Measurements from ENCODE around the gene KIAA0586. TPM values are rescaled to one million over a fixed set of nuclear protein-coding genes. Genes with fewer than 3 reads are reported as not detected.
A peak's percentile ranks its signal among the peaks of the same experiment; 100 is the strongest.
"Not testable (repeated sequence)": the region's sequence is repeated elsewhere in the genome, so short reads cannot be mapped to it uniquely, and the experiment has no call there.

The KIAA0586 gene
- 15.5 and 19.7 TPM in 2 replicates for polyA plus RNA-seq (2014; cell fraction: cytosol; rRNA removed)
- 14.2 and 19.8 TPM in 2 replicates for polyA plus RNA-seq (2014; cell fraction: nucleus; rRNA removed)

GRCh38 chr14:58427281-58428117, at the start of gene KIAA0586, which contains the start of gene TIMM9:
KIAA0586 (plus strand) TSS chr14:58427719; CDS start chr14:58428265, 546 bp downstream.
TIMM9 (minus strand) TSS chr14:58427531; CDS start chr14:58411945, 15,586 bp downstream.
- DNase-seq (ENCODE audit: low spot score), result peak; percentile 99

GRCh38 chr14:58390830-58391229, 36.7 kb upstream of the KIAA0586 start:
- DNase-seq (ENCODE audit: low spot score), result no peak

- no peak for DNase-seq (ENCODE audit: low spot score)
Measured at GRCh38 chr14:58395562-58395811, 32.0 kb upstream of the KIAA0586 start.

DNA sequence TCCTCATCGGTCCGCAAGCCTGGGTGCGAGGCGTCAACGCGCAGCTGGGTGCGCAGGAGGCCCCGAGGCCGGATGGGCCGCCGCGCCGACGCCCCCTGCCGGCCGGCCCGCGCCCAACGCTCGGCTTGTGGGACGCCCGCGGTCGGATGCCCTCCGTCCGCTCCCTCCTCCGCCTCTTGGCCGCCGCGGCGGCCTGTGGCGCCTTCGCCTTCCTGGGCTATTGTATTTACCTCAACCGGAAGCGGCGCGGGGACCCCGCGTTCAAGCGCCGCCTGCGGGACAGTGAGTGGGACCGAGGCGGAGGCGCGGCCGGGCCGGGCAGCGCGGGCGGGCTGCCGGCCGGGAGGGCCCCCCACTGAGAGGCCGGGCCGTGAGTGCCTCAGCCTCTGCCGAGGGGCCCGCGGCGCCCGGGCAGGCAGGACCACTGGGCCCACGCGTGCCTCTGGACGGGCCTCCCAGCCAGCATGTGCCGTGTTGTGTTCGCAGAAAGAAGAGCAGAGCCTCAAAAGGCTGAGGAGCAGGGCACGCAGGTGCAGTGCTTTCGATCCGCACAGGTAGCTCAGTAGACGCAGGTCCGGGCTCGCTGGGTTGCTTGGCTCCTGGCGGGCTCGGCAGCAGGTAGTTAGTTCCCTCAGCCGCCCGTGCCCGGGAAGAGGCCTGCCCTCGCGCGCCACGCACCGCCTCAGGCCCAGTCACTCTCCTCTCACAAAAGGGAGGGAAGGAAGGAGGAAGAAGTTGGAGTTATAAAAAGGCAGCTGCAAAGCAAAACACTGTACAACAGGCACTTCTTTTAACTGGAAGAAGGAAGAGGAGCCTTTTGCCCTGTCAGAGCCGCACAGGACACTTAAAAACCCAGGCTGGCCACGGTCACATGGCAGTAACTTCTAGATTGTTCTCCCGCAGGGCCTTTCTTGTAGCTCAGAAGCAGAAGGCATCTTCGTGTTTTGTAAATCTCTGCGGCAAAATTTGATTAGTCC, 31.4 kb upstream of the KIAA0586 start, which contains the start of gene TOMM20L:
Gene TOMM20L, plus strand, starts transcription at position 119 of the 977 bp plus-strand sequence. Its CDS starts 28 bp downstream, at position 147.
- no peak for DNase-seq (ENCODE audit: low spot score)

DNA sequence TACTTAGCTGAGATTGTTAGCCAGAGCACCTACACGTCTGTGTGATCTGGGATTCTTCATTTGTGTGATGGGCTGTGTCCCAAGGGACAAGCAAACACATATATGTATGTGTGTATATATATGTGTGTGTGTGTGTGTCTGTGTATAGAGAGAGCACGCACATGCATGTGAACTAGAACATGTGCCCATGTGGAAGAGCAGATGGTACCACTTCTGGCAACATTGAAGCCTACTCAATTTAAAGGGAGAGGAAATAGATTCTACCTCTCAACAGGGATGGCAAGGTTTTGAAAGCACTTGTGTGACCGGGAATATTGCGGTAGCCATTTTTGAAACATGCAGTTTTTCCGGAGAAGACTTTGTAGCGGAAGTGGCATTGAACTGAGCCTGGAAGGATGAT, 30.4 kb upstream of the KIAA0586 start:
- DNase-seq (ENCODE audit: low spot score), result no peak

GRCh38 chr14:58398495-58398894, 29.0 kb upstream of the KIAA0586 start:
- no peak for DNase-seq (ENCODE audit: low spot score)

DNA sequence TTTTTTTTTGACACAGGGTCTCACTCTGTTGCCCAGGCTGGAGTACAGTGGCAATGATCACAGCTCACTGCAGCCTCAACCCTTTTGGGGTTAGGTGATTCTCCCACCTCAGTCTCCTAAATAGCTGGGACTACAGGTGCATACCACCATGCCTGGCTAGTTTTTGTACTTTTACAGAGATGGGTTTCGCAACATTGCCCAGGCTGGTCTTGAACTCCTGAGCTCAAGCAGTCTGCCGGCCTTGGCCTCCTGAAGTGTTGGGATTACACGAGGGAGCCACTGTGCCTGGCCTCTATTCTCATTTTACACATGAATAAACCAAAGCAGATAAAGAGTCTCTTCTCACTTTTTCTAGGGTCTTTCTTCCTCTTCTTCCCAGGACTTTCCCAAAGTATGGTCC, 28.6 kb upstream of the KIAA0586 start:
- no peak for DNase-seq (ENCODE audit: low spot score)

DNA sequence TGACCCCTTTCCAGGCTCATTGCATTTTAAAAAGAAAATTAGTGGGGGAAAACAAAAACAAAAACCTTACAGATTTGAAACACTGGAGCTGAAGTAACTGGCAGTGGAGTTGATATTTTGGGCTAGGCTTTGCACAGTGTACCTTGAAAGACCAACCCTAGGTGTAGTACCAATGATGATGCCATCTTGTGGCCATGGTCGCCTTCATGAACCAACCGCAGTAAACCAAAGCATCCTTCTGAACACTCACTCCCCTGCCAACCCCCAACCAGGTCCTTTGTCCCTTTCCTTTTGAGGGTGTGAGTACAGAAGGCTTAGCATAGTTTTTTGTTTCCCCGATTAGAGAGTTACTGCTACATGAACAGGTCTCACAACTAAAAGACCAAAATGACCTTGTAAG, 25.9 kb upstream of the KIAA0586 start:
- no peak for DNase-seq (ENCODE audit: low spot score)

GRCh38 chr14:58408681-58409215, 18.8 kb upstream of the KIAA0586 start:
- no peak for DNase-seq (ENCODE audit: low spot score)

DNA sequence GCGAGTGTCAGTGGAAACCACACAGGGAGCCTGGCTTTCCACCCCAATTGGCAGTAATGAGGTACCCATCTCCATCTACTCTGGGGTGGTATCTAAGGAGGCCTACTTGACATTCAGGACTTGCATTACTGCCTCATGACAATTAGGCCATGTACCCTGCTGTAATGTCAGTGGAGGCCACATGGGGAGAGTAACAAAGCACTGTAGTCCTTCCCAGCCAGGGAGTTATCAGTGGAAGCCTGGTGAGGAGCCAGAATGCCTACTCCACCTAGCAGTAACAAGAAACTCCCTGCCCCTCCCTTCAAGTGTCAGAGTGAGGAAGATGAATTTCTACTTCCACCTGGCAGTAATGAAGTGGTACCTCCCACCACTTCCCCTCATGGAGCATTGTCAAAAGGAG, 12.7 kb upstream of the KIAA0586 start:
- no peak for DNase-seq (ENCODE audit: low spot score)

GRCh38 chr14:58415636-58416547, 11.6 kb upstream of the KIAA0586 start:
- DNase-seq (ENCODE audit: low spot score), result no peak

DNA sequence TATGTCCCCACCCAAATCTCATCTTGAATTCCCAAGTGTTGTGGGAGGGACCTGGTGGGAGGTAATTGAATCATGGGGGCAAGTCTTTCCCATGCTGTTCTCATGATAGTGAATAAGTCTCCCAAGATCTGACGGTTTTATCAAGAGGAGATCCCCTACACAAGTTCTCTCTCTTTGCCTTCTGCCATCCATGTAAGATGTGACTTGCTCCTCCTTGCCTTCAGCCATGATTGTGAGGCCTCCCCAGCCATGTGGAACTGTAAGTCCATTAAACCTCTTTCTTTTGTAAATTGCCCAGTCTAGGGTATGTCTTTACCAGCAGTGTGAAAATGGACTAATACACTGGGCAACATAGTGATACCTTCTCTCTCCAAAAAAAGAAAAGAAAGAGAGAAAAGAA, 10.6 kb upstream of the KIAA0586 start:
- not testable (repeated sequence) for DNase-seq (ENCODE audit: low spot score)

DNA sequence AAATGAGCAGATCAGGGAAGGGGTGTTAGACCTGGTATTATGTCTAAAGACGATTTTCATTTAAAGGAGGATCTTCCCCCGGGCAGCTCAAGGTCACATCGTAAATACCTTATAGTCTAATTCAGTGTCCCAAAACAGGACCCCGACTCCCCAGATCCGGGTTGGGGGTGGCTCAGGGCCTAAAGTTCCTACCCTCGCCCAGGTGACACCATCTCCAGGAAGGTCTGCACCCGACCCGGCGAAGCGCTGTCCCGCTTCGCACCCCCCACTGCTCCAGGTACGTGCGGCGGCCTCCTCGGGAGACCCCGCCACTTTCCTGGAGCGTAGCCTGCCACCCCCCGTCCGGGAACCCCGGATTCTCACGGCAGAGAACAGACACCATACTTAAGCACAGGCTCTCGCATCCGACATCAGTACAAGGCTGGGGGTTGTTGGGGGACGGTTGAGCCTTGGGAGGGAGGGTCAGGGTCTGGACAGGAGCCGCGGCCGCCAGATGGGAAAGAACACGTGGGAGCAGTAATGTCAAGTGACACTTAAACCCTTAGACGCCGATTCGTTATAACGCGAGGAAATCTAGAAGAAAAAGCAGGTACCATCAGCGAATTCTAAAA, 744 bp upstream of the KIAA0586 start:
- DNase-seq (ENCODE audit: low spot score), result peak; percentile 88

GRCh38 chr14:58428118-58428683, 682 bp downstream of the KIAA0586 start:
- peak; percentile 47 for DNase-seq (ENCODE audit: low spot score)

DNA sequence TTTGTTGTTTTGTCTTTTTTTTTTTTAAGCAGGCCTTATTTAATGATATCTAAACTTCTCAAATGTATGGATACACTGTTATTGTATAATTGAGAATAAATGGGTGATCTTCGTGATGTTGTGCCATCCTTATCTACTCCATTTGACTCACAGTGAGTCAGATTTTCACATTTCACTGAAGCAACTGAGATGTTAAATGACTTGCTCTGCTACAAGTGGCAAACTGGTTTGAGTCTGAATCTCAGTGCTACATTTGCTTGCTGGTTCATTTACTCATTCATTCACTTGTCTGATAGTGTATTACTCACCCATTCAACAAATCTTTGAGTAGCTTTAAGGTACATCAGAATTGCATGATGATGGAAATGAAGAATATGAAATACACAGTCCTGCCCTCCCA, 2.6 kb downstream of the KIAA0586 start:
- no peak for DNase-seq (ENCODE audit: low spot score)

GRCh38 chr14:58439476-58439875, 12.0 kb downstream of the KIAA0586 start:
- DNase-seq (ENCODE audit: low spot score), result no peak

DNA sequence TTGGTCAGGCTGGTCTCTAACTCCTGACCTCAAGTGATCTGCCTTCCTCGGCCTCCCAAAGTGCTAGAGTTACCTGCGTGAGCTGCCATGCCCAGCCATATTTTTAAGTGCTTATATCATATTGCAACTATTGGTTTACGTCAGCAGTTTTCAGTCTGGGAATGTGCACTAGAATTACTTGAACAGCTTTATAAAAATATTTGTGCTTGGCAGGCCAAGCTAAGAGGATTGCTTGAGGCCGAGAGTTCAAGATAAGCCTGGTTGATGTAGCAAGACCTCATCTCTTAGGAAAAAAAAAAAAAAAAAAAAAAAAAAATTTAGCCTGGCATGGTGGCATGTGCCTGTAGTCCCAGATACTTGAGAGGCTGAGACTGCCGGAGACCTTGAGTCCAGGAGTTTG, 17.1 kb downstream of the KIAA0586 start:
- no peak for DNase-seq (ENCODE audit: low spot score)

DNA sequence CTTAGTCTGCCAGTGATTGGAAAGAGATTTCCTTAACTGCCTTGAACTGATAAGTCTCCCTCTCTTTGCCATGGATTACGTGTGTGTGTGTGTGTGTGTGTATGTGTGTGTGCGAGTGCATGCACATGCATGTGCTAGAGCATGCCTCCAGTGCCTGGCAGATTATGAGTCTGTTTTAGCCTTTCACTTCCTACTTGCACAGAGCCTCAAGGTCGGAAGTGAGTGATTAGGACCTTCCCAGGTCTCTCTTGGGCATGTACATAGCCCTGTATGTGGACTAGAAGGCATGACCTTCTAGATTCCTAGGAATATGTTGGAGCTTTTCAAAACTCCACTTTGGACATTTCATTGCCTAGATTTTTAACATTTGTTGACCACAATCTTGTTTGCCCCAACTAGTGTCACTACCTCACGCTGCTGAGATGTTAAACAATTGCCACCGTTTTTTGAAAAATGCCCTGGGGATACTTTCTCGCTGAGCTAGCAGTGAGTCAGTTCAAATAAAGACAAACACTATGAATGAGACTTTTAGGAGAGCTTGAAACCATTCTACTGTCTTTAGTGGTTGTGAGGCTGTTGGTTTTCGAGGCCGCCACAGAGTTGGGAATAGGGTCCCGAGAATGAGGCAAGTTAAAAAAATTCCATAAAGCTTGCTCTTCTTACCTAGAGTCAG, 28.2 kb downstream of the KIAA0586 start:
- no peak for DNase-seq (ENCODE audit: low spot score)

DNA sequence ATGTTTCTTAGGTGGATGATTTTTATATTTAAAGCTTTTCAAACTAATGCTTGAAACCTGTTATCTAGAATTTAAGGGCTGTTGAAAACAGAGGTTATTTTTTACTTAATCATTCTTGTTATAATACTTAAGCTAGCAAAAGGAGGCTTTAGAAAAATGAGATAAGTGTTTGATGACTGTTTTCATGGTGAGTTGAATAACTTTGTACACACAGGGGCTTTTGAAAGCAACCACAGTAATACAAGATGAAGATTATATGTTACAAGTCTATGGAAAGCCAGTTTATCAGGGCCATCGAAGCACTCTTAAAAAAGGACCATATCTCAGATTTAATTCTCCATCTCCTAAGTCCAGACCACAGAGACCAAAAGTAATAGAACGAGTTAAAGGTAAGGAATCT, 33.3 kb downstream of the KIAA0586 start:
- no peak for DNase-seq (ENCODE audit: low spot score)
